Activated CD8-positive, alpha-beta T cell treated with anti-CD3 and anti-CD28 coated beads for 36 hours (primary cell): ENCODE measurements around the gene RIC1. TPM values are rescaled to one million over a fixed set of nuclear protein-coding genes. Genes with fewer than 3 reads are reported as not detected.
A peak's percentile ranks its signal among the peaks of the same experiment; 100 is the strongest.

Experiments
- ATAC-seq: fragments of 200-7000 bp; cut with Tn5 transposase; one replicate; pipeline ENCODE4 v1.10.0; 2021; ENCODE audit warnings: mild to moderate bottlenecking, moderate library complexity
- CTCF ChIA-PET: fragments of 350-600 bp; sonication (Branson Sonifier 250); formaldehyde crosslinking; loops from one replicate; lab custom pipeline; 2021; ENCODE audit warnings: antibody characterized with exemption; lab: Charles Lee
- POLR2A ChIA-PET: fragments of 350-600 bp; sonication (Branson Sonifier 250); formaldehyde crosslinking; loops from one replicate; lab custom pipeline; 2021; ENCODE audit warnings: antibody characterized with exemption; lab: Charles Lee
- DNase-seq: peaks from one replicate; pipeline ENCODE4 v3.0.0-alpha.2; 2020
- H3K27ac Mint-ChIP-seq: one replicate; pipeline ENCODE4 v1.8.0; 2021; ENCODE audit warnings: mild to moderate bottlenecking, mixed read lengths
- H3K27me3 Mint-ChIP-seq: one replicate; pipeline ENCODE4 v1.8.0; 2021; ENCODE audit warnings: mixed read lengths
- H3K36me3 Mint-ChIP-seq: one replicate; pipeline ENCODE4 v1.8.0; 2021; ENCODE audit warnings: low read depth, mixed read lengths
- H3K4me1 Mint-ChIP-seq: one replicate; pipeline ENCODE4 v1.8.0; 2021; ENCODE audit warnings: low read depth, mixed read lengths
- H3K4me3 Mint-ChIP-seq: one replicate; pipeline ENCODE4 v1.8.0; 2021; ENCODE audit warnings: mild to moderate bottlenecking, moderate library complexity, mixed read lengths
- H3K9me3 Mint-ChIP-seq: one replicate; pipeline ENCODE4 v1.8.0; 2021; ENCODE audit warnings: mixed read lengths
- intact Hi-C: fragments of 100-400 bp; cut with micrococcal nuclease; formaldehyde crosslinking; loops from one replicate; pipeline ENCODE4 v1.10.0; 2022
- total RNA-seq, 2 experiments: library from RNA; stranded (reverse); gene quantifications; one replicate each; pipeline ENCODE4 v1.2.3, GENCODE V29; 2021
- TF ChIP-seq, protein P1 (sequence below): fragments of 200-600 bp; IDR thresholded peaks from one replicate; pipeline ENCODE4 v1.8.0; 2022; ENCODE audit warnings: antibody characterized with exemption, mild to moderate bottlenecking

Gene RIC1
- total RNA-seq, 2 experiments from 2014 or later = 14.4 to 14.6 TPM

DNA sequence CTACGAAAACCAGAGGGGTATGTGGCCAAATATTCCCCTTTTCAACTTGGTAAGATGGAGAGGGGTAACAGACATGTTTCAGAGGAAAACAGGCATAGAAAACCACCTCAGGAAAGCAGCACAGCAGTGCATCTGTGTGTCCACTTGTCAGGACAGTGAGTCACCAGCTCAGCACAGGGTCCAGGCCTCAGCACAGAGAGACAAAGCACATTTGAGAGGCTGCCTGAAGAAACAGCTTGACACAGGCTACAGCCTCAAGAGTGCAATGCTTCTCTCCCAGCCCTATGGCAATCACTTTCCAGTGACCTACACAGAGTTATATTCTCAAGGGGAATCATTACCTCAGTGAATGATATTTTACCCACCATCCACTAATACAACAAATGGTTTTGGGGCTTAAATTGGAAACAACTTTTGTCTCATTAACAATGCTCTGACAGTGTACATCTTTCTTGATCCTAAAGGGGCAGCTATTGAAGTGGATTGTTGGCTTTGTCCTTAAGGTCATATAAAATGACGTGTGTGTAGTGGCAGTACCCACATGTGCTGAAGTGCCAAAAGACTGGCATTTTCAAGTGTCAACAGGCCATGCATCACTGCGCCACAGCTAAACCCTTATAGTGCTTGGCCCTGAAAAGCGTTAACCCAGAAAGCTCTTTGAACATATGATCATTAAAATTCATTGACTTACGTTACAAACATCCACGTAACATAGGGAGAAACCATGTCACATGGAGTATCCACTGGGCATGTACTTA, 157.6 kb downstream of the RIC1 start:
- H3K27me3 Mint-ChIP-seq = no peaks in the 10 kb centered on the region
- no peak overlapping the region for H3K4me3 Mint-ChIP-seq
- DNase-seq (no peak), ATAC-seq (no peak)
- TF ChIP-seq, protein P1, sequence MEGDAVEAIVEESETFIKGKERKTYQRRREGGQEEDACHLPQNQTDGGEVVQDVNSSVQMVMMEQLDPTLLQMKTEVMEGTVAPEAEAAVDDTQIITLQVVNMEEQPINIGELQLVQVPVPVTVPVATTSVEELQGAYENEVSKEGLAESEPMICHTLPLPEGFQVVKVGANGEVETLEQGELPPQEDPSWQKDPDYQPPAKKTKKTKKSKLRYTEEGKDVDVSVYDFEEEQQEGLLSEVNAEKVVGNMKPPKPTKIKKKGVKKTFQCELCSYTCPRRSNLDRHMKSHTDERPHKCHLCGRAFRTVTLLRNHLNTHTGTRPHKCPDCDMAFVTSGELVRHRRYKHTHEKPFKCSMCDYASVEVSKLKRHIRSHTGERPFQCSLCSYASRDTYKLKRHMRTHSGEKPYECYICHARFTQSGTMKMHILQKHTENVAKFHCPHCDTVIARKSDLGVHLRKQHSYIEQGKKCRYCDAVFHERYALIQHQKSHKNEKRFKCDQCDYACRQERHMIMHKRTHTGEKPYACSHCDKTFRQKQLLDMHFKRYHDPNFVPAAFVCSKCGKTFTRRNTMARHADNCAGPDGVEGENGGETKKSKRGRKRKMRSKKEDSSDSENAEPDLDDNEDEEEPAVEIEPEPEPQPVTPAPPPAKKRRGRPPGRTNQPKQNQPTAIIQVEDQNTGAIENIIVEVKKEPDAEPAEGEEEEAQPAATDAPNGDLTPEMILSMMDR = no peak
- H3K27ac Mint-ChIP-seq = no peak overlapping the region
- intact Hi-C loops = no loop called here
- H3K36me3 Mint-ChIP-seq = peaks cover 82% of the 10 kb centered on the region
- CTCF ChIA-PET = interaction anchor here (0.8 to 1.5 kb wide), 2 partner anchors 12 to 47 kb away, joined by 3 to 5 read pairs; partner anchors contain the start of gene ERMP1
- POLR2A ChIA-PET = no interaction called here
- peaks cover 43% of the 10 kb centered on the region for H3K4me1 Mint-ChIP-seq
- peaks cover 19% of the 10 kb centered on the region for H3K9me3 Mint-ChIP-seq

DNA sequence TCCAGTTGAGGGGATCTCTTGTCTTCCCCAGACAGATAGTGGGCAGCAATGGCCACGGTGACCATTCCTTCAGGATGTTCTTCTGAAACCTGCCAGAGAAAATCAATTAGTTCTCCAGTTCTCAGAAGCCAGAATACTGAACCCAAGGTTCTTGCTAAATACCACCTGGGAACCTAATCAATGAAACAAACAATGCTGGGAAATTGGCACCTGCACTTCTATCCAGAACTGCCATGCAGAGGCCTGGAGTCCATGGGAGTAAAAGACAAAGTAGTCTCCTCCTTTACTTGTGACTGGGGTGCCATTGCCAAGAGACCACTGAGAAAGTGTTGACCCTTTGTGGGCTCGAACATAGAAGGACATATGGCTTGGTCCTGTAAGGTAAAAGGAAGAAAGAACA, 158.3 kb downstream of the RIC1 start:
- intact Hi-C loops = no loop called here
- TF ChIP-seq, protein P1 = no peak
- Mint-ChIP-seq H3K9me3 (peaks cover 13% of the 10 kb centered on the region), H3K27me3 (no peaks in the 10 kb centered on the region), H3K4me1 (peaks cover 50% of the 10 kb centered on the region), H3K27ac (peak overlapping the region; percentile 76), H3K4me3 (no peak overlapping the region), H3K36me3 (peaks cover 82% of the 10 kb centered on the region)
- ATAC-seq (no peak), DNase-seq (no peak)
- POLR2A ChIA-PET = no interaction called here
- CTCF ChIA-PET = interaction anchor here (1.5 kb wide), 1 partner anchor 46 kb away, joined by 5 read pairs; the partner anchor contains the start of gene ERMP1

DNA sequence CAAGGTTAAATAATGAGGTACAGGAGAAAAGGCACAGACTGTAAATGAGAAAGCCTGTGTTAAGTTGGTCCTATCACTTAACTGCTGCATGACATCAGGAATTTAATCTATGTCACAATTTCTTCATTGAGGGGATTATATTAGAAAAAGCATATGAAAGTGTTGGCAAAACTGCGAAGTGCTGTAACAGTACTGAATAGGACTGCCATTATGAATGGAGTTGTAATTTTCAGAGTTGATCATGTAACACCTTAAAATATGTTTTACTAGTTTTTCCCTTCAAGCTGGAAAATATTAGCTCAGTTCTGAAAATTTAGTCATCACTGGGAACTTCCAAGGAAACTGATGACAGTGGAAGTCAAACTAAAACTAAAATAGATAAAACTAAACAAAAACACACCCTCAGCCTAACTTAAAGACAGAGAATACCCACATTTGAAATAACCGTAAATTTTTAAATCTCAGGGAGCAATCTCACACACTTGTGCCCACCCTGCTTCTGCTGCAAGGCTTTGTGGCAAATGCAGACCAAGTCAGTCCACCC, 158.9 kb downstream of the RIC1 start:
- peak; percentile 48 for ATAC-seq
- H3K9me3 Mint-ChIP-seq = peaks cover 7% of the 10 kb centered on the region
- peaks cover 75% of the 10 kb centered on the region for H3K36me3 Mint-ChIP-seq
- H3K27ac Mint-ChIP-seq = peak overlapping the region; percentile 76
- TF ChIP-seq, protein P1 = no peak
- no peaks in the 10 kb centered on the region for H3K27me3 Mint-ChIP-seq
- no peak overlapping the region for H3K4me3 Mint-ChIP-seq
- peaks cover 52% of the 10 kb centered on the region for H3K4me1 Mint-ChIP-seq
- ChIA-PET POLR2A (interaction anchor here (0.9 kb wide), 1 partner anchor 47 kb away, joined by 3 read pairs; no protein-coding TSS in a partner anchor), CTCF (no interaction called here)
- DNase-seq = no peak
- intact Hi-C loops = no loop called here

DNA sequence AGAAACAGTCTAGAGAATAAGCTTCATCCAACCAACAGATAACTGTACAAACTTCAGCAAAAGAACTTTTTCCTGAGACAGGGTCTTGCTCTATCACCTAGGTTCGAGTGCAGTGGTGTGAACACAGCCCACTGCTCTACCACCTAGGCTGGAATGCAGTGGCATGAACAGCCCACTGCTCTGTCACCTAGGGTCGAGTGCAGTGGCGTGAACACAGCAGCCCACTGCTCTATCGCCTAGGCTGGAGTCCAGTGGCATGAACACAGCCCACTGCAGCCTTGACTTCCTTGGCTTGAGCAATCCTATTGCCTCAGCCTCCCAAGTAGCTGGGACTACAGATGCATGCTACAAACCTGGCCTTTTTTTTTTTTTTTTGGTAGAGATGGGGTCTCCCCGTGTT, 160.6 kb downstream of the RIC1 start:
- H3K27ac Mint-ChIP-seq = no peak overlapping the region
- no peak overlapping the region for H3K4me3 Mint-ChIP-seq
- peaks cover 61% of the 10 kb centered on the region for H3K4me1 Mint-ChIP-seq
- TF ChIP-seq, protein P1 = no peak
- no peaks in the 10 kb centered on the region for H3K9me3 Mint-ChIP-seq
- ChIA-PET CTCF (no interaction called here), POLR2A (interaction anchor here (0.6 to 1.0 kb wide), 2 partner anchors 11 to 252 kb away, joined by 3 read pairs; no protein-coding TSS in a partner anchor)
- intact Hi-C loops = no loop called here
- no peaks in the 10 kb centered on the region for H3K27me3 Mint-ChIP-seq
- ATAC-seq (no peak), DNase-seq (no peak)
- H3K36me3 Mint-ChIP-seq = peaks cover 60% of the 10 kb centered on the region

DNA sequence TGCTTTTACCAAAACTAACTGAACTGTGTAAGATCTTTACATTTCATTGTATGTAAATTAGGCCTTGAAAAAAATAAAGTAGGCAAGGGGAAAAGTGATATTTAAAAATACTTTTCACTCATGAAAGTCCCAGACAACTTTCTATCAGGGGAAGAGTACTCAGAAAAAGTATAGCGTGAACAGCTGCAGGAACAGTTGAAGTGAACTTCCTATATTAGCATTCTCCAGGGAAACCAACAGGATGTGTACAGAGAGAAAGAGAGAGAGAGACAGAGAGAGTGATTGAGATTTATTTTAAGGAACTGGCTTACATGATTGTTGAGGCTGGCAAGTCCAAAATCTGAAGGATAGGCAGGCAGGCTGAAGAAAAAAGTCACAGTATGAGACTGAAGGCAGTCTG, 162.0 kb downstream of the RIC1 start:
- H3K27ac Mint-ChIP-seq = peak overlapping the region; percentile 26
- H3K9me3 Mint-ChIP-seq = no peaks in the 10 kb centered on the region
- H3K4me1 Mint-ChIP-seq = peaks cover 60% of the 10 kb centered on the region
- TF ChIP-seq, protein P1 = no peak
- peaks cover 57% of the 10 kb centered on the region for H3K36me3 Mint-ChIP-seq
- ChIA-PET CTCF (no interaction called here), POLR2A (no interaction called here)
- no peak for DNase-seq
- intact Hi-C loops = no loop called here
- no peaks in the 10 kb centered on the region for H3K27me3 Mint-ChIP-seq
- ATAC-seq = no peak
- no peak overlapping the region for H3K4me3 Mint-ChIP-seq
